ENCODE measurements around the gene IL17B. TPM values are rescaled to one million over a fixed set of nuclear protein-coding genes. Genes with fewer than 3 reads are reported as not detected.

The IL17B gene
- total and polyA plus RNA-seq, 2 of the 13 experiments (the other 11 are each of a cell fraction or from before 2014, with no cell fraction given) = 0.29 to 2.6 TPM

DNA sequence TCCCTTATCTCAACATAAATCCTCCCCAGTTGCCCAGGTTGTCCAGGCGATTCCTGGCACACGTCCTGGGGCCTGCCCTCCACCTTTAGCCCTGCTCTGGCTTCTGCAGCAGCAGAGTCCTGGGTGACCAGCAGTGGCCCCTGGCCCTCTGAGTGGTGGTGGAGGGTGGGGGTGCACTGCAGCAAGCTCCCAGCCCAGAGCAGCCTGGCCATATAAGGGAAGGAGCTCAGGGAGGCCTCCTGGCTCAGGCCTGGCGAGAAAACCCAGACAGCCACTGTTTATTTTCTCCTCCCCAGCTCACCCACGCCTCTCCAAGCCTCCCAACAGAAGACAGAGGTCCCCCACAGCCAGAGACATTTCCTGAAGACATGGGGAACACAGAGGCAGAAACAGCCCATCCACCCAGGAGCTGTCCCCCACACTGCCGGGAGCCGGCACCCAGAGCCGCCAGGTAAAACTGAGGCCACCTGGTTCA, 44.7 kb upstream of the IL17B start (continued):
- TF ChIP-seq, protein P1, sequence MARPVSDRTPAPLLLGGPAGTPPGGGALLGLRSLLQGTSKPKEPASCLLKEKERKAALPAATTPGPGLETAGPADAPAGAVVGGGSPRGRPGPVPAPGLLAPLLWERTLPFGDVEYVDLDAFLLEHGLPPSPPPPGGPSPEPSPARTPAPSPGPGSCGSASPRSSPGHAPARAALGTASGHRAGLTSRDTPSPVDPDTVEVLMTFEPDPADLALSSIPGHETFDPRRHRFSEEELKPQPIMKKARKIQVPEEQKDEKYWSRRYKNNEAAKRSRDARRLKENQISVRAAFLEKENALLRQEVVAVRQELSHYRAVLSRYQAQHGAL (CRISPR knock-in tag; IDR thresholded peaks at IDR 0.05; ENCODE audit: not compliant biosample characterization) = no peak
- TF ChIP-seq ZNF234 (CRISPR knock-in tag; conservative IDR thresholded peaks at IDR 0.05) = no peak
- no peak for TF ChIP-seq ARNT2 (CRISPR knock-in tag; IDR thresholded peaks at IDR 0.05; ENCODE audit: low read depth)
- no peak for TF ChIP-seq TBL1XR1 (IDR thresholded peaks at IDR 0.05; ENCODE audit: borderline replicate concordance, low read length, partially characterized antibody)
- TF ChIP-seq REL (CRISPR knock-in tag; conservative IDR thresholded peaks at IDR 0.05) = no peak
- TF ChIP-seq POGZ (CRISPR knock-in tag; IDR thresholded peaks at IDR 0.05) = no peak
- no peak for TF ChIP-seq FOSL1 (CRISPR knock-in tag; IDR thresholded peaks at IDR 0.05; ENCODE audit: borderline replicate concordance)
- TF ChIP-seq ZNF274 (CRISPR knock-in tag; IDR thresholded peaks at IDR 0.05) = no peak
- TF ChIP-seq ZNF333 (CRISPR knock-in tag; IDR thresholded peaks at IDR 0.05; ENCODE audit: borderline replicate concordance) = no peak
- TF ChIP-seq HNF1A (IDR thresholded peaks at IDR 0.05; ENCODE audit: low read depth) = no peak
- no peak for TF ChIP-seq HNF1A (CRISPR knock-in tag; IDR thresholded peaks at IDR 0.05; ENCODE audit: borderline replicate concordance)
- no peak for TF ChIP-seq ZNF432 (CRISPR knock-in tag; IDR thresholded peaks at IDR 0.05; ENCODE audit: borderline replicate concordance)
- no peak for TF ChIP-seq CBX1 (IDR thresholded peaks at IDR 0.05; ENCODE audit: low read depth)
- no peak for TF ChIP-seq KLF12 (CRISPR knock-in tag; IDR thresholded peaks at IDR 0.05; ENCODE audit: borderline replicate concordance)
- no peak for TF ChIP-seq TAF1 (CRISPR knock-in tag; IDR thresholded peaks at IDR 0.05)
- TF ChIP-seq, protein P2, sequence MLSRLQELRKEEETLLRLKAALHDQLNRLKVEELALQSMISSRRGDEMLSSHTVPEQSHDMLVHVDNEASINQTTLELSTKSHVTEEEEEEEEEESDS (CRISPR knock-in tag; IDR thresholded peaks at IDR 0.05; ENCODE audit: borderline replicate concordance) = no peak
- TF ChIP-seq HNRNPK (IDR thresholded peaks at IDR 0.05; ENCODE audit: low read depth, low read length, poor library complexity, severe bottlenecking) = no peak
- TF ChIP-seq, protein P3, sequence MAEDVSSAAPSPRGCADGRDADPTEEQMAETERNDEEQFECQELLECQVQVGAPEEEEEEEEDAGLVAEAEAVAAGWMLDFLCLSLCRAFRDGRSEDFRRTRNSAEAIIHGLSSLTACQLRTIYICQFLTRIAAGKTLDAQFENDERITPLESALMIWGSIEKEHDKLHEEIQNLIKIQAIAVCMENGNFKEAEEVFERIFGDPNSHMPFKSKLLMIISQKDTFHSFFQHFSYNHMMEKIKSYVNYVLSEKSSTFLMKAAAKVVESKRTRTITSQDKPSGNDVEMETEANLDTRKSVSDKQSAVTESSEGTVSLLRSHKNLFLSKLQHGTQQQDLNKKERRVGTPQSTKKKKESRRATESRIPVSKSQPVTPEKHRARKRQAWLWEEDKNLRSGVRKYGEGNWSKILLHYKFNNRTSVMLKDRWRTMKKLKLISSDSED (CRISPR knock-in tag; IDR thresholded peaks at IDR 0.05) = no peak
- TF ChIP-seq ZNF12 (CRISPR knock-in tag; IDR thresholded peaks at IDR 0.05) = no peak
- TF ChIP-seq KLF9 (CRISPR knock-in tag; IDR thresholded peaks at IDR 0.05; ENCODE audit: low read depth) = no peak
- no peak for TF ChIP-seq ZSCAN22 (CRISPR knock-in tag; IDR thresholded peaks at IDR 0.05)
- 0 out of 2 replicates have a peak, but pooled peaks have one; percentile 50 for TF ChIP-seq ZNF691 (CRISPR knock-in tag; IDR thresholded peaks at IDR 0.05; ENCODE audit: borderline replicate concordance, low read depth)
- no peak for TF ChIP-seq ZNF724P (CRISPR knock-in tag; IDR thresholded peaks at IDR 0.05; ENCODE audit: borderline replicate concordance)
- TF ChIP-seq ELF3 (CRISPR knock-in tag; IDR thresholded peaks at IDR 0.05) = no peak
- no peak for TF ChIP-seq GATAD1 (CRISPR knock-in tag; IDR thresholded peaks at IDR 0.05)
